HCT116 (cell line): ENCODE measurements around the gene CCND2. TPM values are rescaled to one million over a fixed set of nuclear protein-coding genes. Genes with fewer than 3 reads are reported as not detected.

Experiments
- ATAC-seq: fragments of 200-7000 bp; cut with Tn5 transposase; 2 replicates; pipeline ENCODE4 v1.9.1; 2020; ENCODE audit warnings: mild to moderate bottlenecking, moderate library complexity
- BruUV-seq: library from RNA; stranded (reverse); fragments of 400-500 nt; replicated peaks from 2 replicates; lab custom pipeline; 2021; lab: Mats Ljungman, UMichigan
- CTCF ChIA-PET: fragments of 300-600 bp; sonication (Branson Sonifier 250); formaldehyde crosslinking; loops from one replicate; lab custom pipeline; 2021; ENCODE audit warnings: antibody characterized with exemption; lab: Charles Lee
- POLR2A ChIA-PET: fragments of 300-600, 350-600 bp; sonication (Branson Sonifier 250); formaldehyde crosslinking; loops from one replicate; lab custom pipeline; 2021; ENCODE audit warnings: antibody characterized with exemption; lab: Charles Lee
- RAD21 ChIA-PET, 2 experiments: fragments of 300-600 bp; sonication (Branson Sonifier 250); formaldehyde crosslinking; loops; one replicate each; lab custom pipeline; 2023; ENCODE audit warnings: low total read pairs in 2 of 2; ENCODE audit not compliant: uncharacterized antibody in 2 of 2, unreplicated experiment in 2 of 2, low non-redundant PET in 1 of 2; lab: Charles Lee
- DNase-seq: peaks from one replicate; pipeline ENCODE4 v3.0.0-alpha.2; 2010; ENCODE audit warnings: low read depth, low spot score
- H2AFZ ChIP-seq: fragments of 200-600 bp; shearing (Covaris generic), sonication (generic); 2 replicates; pipeline ENCODE4 v1.6.1; 2017; ENCODE audit warnings: low read depth, mixed run types, mixed read lengths, antibody characterized with exemption, low read length; ENCODE audit not compliant: poor library complexity, severe bottlenecking
- H3K27ac ChIP-seq: 2 replicates; pipeline ENCODE4 v1.5.1; 2012; ENCODE audit warnings: low read depth, low read length
- H3K27me3 ChIP-seq: fragments of 200-600 bp; sonication (generic); 2 replicates; pipeline ENCODE4 v1.6.1; 2016; ENCODE audit warnings: mixed run types, low read length, mixed read lengths; ENCODE audit not compliant: insufficient read depth
- H3K36me3 ChIP-seq, 2 experiments: fragments of 200-500 bp in 1 of 2; fragments of 200-600 bp in 1 of 2; sonication (Bioruptor generic) in 1 of 2; sonication (generic) in 1 of 2; 2 replicates each; pipeline versions ENCODE4 v1.5.1 to v1.6.1; 2014 to 2016; ENCODE audit warnings: low read length in 2 of 2, inconsistent platforms in 1 of 2, mixed read lengths in 1 of 2, mixed run types in 1 of 2; ENCODE audit not compliant: insufficient read depth in 2 of 2, control insufficient read depth in 1 of 2
- H3K4me1 ChIP-seq, 2 experiments: fragments of 200-600 bp in 1 of 2; sonication (generic) in 1 of 2; 2 replicates each; pipeline versions ENCODE4 v1.5.1 to v1.6.1; 2012 to 2017; ENCODE audit warnings: low read length in 2 of 2, inconsistent platforms in 1 of 2, mild to moderate bottlenecking in 1 of 2, mixed read lengths in 1 of 2, mixed run types in 1 of 2, moderate library complexity in 1 of 2; ENCODE audit not compliant: insufficient read depth in 2 of 2, control insufficient read depth in 1 of 2
- H3K4me2 ChIP-seq: fragments of 200-600 bp; sonication (generic); 2 replicates; pipeline ENCODE4 v1.6.1; 2017; ENCODE audit warnings: mixed run types, low read length, mixed read lengths
- H3K4me3 ChIP-seq, 2 experiments: fragments of 200-600 bp in 1 of 2; sonication (generic) in 1 of 2; replicated peaks in 1 of 2; 2 replicates each; pipeline ENCODE4 v1.5.1; 2011 to 2016; ENCODE audit warnings: low read length in 2 of 2, control low read depth in 1 of 2, low read depth in 1 of 2, mild to moderate bottlenecking in 1 of 2, mixed read lengths in 1 of 2, mixed run types in 1 of 2
- H3K79me2 ChIP-seq: fragments of 200-600 bp; sonication (generic); 2 replicates; pipeline ENCODE4 v1.6.1; 2017; ENCODE audit warnings: mild to moderate bottlenecking, mixed run types, low read length, moderate library complexity, mixed read lengths; ENCODE audit not compliant: insufficient read depth
- H3K9ac ChIP-seq: fragments of 200-600 bp; sonication (generic); 2 replicates; pipeline ENCODE4 v1.6.1; 2016; ENCODE audit warnings: low read length, mixed read lengths
- H3K9me2 ChIP-seq: fragments of 200-600 bp; sonication (generic), shearing (Covaris generic); 2 replicates; pipeline ENCODE4 v1.6.1; 2017; ENCODE audit warnings: mixed run types, mild to moderate bottlenecking, moderate library complexity; ENCODE audit not compliant: insufficient read depth
- H3K9me3 ChIP-seq, 2 experiments: fragments of 200-500 bp in 1 of 2; fragments of 200-600 bp in 1 of 2; sonication (Bioruptor generic) in 1 of 2; sonication (generic) in 1 of 2; 2 replicates each; pipeline ENCODE4 v1.6.1; 2014 to 2017; ENCODE audit warnings: low read length in 2 of 2, mixed read lengths in 2 of 2, inconsistent platforms in 1 of 2, low read depth in 1 of 2, mild to moderate bottlenecking in 1 of 2, mixed run types in 1 of 2, moderate library complexity in 1 of 2; ENCODE audit not compliant: control insufficient read depth in 1 of 2, insufficient read depth in 1 of 2
- H4K20me1 ChIP-seq: fragments of 200-600 bp; sonication (generic), shearing (Covaris generic); 2 replicates; pipeline ENCODE4 v1.6.1; 2017; ENCODE audit warnings: mixed run types, mild to moderate bottlenecking, moderate library complexity; ENCODE audit not compliant: insufficient read depth
- CBX3 ChIP-seq: IDR thresholded peaks from 2 replicates; pipeline ENCODE4 v1.6.1; 2012; ENCODE audit warnings: low read depth
- CTCF ChIP-seq, 3 experiments: fragments of 200-600 bp in 1 of 3; sonication (generic) in 1 of 3; IDR thresholded peaks in 2 of 3; conservative IDR thresholded peaks in 1 of 3; 2 replicates each; pipeline ENCODE4 v1.5.1; 2012 to 2017; ENCODE audit warnings: low read depth in 2 of 3, low read length in 2 of 3, antibody characterized with exemption in 1 of 3, borderline replicate concordance in 1 of 3, control low read depth in 1 of 3, mild to moderate bottlenecking in 1 of 3, mixed read lengths in 1 of 3, mixed run types in 1 of 3, moderate library complexity in 1 of 3; ENCODE audit not compliant: insufficient read depth in 1 of 3
- ELF1 ChIP-seq: IDR thresholded peaks from 2 replicates; pipeline ENCODE4 v1.6.1; 2012; ENCODE audit warnings: low read depth, borderline replicate concordance
- EZH2 ChIP-seq: fragments of 200-600 bp; sonication (generic); IDR thresholded peaks from 2 replicates; pipeline ENCODE4 v1.6.1; 2017; ENCODE audit warnings: antibody characterized with exemption, mixed run types
- FOSL1 ChIP-seq: IDR thresholded peaks from 2 replicates; pipeline ENCODE4 v1.6.1; 2012; ENCODE audit warnings: low read depth
- JUND ChIP-seq: IDR thresholded peaks from 2 replicates; pipeline ENCODE4 v1.6.1; 2012
- POLR2A ChIP-seq: IDR thresholded peaks from 2 replicates; pipeline ENCODE4 v1.7.0; 2011; ENCODE audit warnings: borderline replicate concordance; ENCODE audit not compliant: insufficient read depth, insufficient read length; ENCODE audit errors: extremely low read depth
- RAD21 ChIP-seq: IDR thresholded peaks from 2 replicates; pipeline ENCODE4 v1.6.1; 2012; ENCODE audit warnings: low read depth, mild to moderate bottlenecking
- REST ChIP-seq: IDR thresholded peaks from 2 replicates; pipeline ENCODE4 v1.6.1; 2012; ENCODE audit warnings: low read depth
- SIN3A ChIP-seq: IDR thresholded peaks from 2 replicates; pipeline ENCODE4 v1.6.1; 2012; ENCODE audit warnings: low read depth
- YY1 ChIP-seq: IDR thresholded peaks from 2 replicates; pipeline ENCODE4 v1.6.1; 2011; ENCODE audit warnings: low read length, low read depth, moderate library complexity, mild to moderate bottlenecking; ENCODE audit not compliant: insufficient replicate concordance; ENCODE audit errors: extremely low read depth
- ZBTB33 ChIP-seq: IDR thresholded peaks from 2 replicates; pipeline ENCODE4 v1.6.1; 2011; ENCODE audit warnings: mild to moderate bottlenecking, low read length, moderate library complexity; ENCODE audit not compliant: insufficient replicate concordance; ENCODE audit errors: extremely low read depth
- ZNF274 ChIP-seq: fragments of 200-500 bp; sonication (Bioruptor generic); IDR thresholded peaks from 2 replicates; pipeline ENCODE4 v1.6.1; 2014; ENCODE audit warnings: mild to moderate bottlenecking, low read depth, low read length, inconsistent platforms
- intact Hi-C: fragments of 100-400 bp; cut with micrococcal nuclease; formaldehyde crosslinking; loops from 2 replicates; pipeline ENCODE4 v1.10.0; 2022
- total RNA-seq: library from RNA; stranded (reverse); gene quantifications from one replicate; pipeline ENCODE4 v1.2.1, GENCODE V29; 2021; ENCODE audit not compliant: unreplicated experiment

CCND2 gene
- total RNA-seq, 1 experiment from 2014 or later: 1.1 TPM

- ChIA-PET POLR2A (no interaction called here), RAD21 (no interaction called here), CTCF (no interaction called here)
- no peak overlapping the region for H2AFZ ChIP-seq
- no TSS peak for BruUV-seq
- H3K4me1 ChIP-seq: peaks cover 0 to 6% of the 10 kb centered on the region in 2 experiments; a peak in 1 of 4 replicates
- no peak for DNase-seq
- H3K27me3 ChIP-seq: no peaks in the 10 kb centered on the region; the same call in 1 of the 2 replicates
- H4K20me1 ChIP-seq: no peaks in the 10 kb centered on the region
- ATAC-seq: no peak
- H3K9me3 ChIP-seq: no peaks in the 10 kb centered on the region
- H3K4me3 ChIP-seq: no peak overlapping the region
- no peak overlapping the region for H3K4me2 ChIP-seq
- no peaks in the 10 kb centered on the region for H3K79me2 ChIP-seq
- H3K36me3 ChIP-seq: no peaks in the 10 kb centered on the region
- H3K9ac ChIP-seq: no peak overlapping the region
- no peak overlapping the region for H3K27ac ChIP-seq
- intact Hi-C loops: no loop called here
- H3K9me2 ChIP-seq: no peaks in the 10 kb centered on the region
- no peak for TF ChIP-seq JUND
- no peak for TF ChIP-seq CTCF (IDR thresholded peaks at IDR 0.05 in 2 of 3, conservative IDR thresholded peaks at IDR 0.05 in 1 of 3; ENCODE audit: borderline replicate concordance in 1 of 3, insufficient read depth in 1 of 3, low read depth in 2 of 3, low read length in 2 of 3)
- TF ChIP-seq ELF1: no peak
- TF ChIP-seq ZBTB33: no peak
- TF ChIP-seq SIN3A: no peak
- TF ChIP-seq POLR2A: no peak
- TF ChIP-seq REST: no peak
- TF ChIP-seq CBX3: no peak
- no peak for TF ChIP-seq FOSL1
- no peak for TF ChIP-seq EZH2
- TF ChIP-seq RAD21: no peak
- TF ChIP-seq ZNF274: no peak
- TF ChIP-seq YY1: no peak
These were observed 13.3 kb downstream of the CCND2 start for GRCh38 chr12:4286771-4287317.
